Skeletal muscle satellite cell (primary cell): ENCODE results near the gene MBD3. TPM values are rescaled to one million over a fixed set of nuclear protein-coding genes. Genes with fewer than 3 reads are reported as not detected.
"Not testable (repeated sequence)": the region's sequence is repeated elsewhere in the genome, so short reads cannot be mapped to it uniquely, and the experiment has no call there.

ENCODE experiments used
- H3K27me3 ChIP-seq: 2 replicates; pipeline ENCODE4 v1.7.0; 2013; ENCODE audit warnings: low read length; ENCODE audit not compliant: control insufficient read depth, insufficient read depth
- H3K36me3 ChIP-seq: 2 replicates; pipeline ENCODE4 v1.7.0; 2013; ENCODE audit warnings: mild to moderate bottlenecking, control low read depth, low read length; ENCODE audit not compliant: insufficient read depth
- H3K4me1 ChIP-seq: 2 replicates; pipeline ENCODE4 v1.7.0; 2013; ENCODE audit warnings: low read length; ENCODE audit not compliant: control insufficient read depth, insufficient read depth
- H3K4me2 ChIP-seq: 2 replicates; pipeline ENCODE4 v1.7.0; 2013; ENCODE audit warnings: mild to moderate bottlenecking, low read length
- H3K4me3 ChIP-seq: 2 replicates; pipeline ENCODE4 v1.7.0; 2013; ENCODE audit warnings: low read length
- H3K9ac ChIP-seq: 2 replicates; pipeline ENCODE4 v1.7.0; 2013; ENCODE audit warnings: mild to moderate bottlenecking, low read depth, low read length, moderate library complexity
- H3K9me3 ChIP-seq: replicated peaks from 2 replicates; pipeline ENCODE4 v1.7.0; 2013; ENCODE audit warnings: mild to moderate bottlenecking, control low read depth, low read length
- total RNA-seq: library from RNA; depleted of rRNA; stranded (reverse); fragments of >200 nt; gene quantifications from 2 replicates; pipeline ENCODE4 v1.2.3, GENCODE V29; 2012; rRNA removed

The MBD3 gene
- total RNA-seq = 66.2 and 70.0 TPM in 2 replicates

DNA sequence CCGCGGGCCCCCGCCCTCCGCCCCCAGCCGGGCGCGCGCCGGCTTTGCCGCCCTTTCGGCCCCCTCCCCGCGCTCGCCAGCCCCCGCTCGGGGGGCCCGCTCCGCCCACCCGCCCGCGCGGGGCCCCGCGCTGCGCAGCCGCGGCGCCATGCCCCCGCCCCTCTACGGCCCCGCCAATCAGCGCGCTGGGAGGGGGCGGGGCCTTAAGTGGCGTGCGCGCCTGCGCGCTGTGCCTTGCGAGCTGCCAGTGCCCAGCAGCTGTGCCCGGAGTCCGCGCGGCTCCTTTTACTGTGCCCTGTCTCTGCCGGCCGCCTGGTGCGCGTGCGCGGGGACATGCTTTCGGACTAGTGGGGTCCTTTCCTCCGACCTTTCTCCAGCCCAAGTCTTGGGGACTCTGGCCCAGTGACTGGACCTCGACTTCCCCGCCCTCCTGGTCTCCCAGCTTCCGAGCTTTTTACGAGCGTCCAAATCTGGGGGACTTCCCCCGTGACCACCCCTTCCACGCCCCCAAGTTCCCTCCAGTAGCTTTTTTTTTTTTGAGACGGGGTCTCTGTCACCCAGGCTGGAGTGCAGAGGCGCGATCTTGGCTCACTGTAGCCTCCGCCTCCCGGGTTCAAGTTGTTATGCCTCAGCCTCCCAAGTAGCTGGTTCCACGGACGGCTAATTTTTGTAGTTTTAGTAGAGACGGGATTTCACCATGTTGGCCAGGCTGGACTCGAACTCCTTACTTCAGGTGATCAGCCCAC is at the start of gene MBD3:
TSS of gene MBD3 (minus strand) at position 111 of the 746 bp plus-strand sequence. CDS start 234 bp downstream, outside the sequence.
- H3K9ac ChIP-seq = peak within 1 kb of the TSS; percentile 96
- H3K4me2 ChIP-seq = peak within 1 kb of the TSS; percentile 97
- peaks cover 21% of the 10 kb centered on the region for H3K4me1 ChIP-seq
- no peaks in the 10 kb centered on the region for H3K9me3 ChIP-seq
- peaks cover 27% of the 10 kb centered on the region for H3K36me3 ChIP-seq
- no peaks in the 10 kb centered on the region for H3K27me3 ChIP-seq
- peak within 1 kb of the TSS; percentile 81 for H3K4me3 ChIP-seq

DNA sequence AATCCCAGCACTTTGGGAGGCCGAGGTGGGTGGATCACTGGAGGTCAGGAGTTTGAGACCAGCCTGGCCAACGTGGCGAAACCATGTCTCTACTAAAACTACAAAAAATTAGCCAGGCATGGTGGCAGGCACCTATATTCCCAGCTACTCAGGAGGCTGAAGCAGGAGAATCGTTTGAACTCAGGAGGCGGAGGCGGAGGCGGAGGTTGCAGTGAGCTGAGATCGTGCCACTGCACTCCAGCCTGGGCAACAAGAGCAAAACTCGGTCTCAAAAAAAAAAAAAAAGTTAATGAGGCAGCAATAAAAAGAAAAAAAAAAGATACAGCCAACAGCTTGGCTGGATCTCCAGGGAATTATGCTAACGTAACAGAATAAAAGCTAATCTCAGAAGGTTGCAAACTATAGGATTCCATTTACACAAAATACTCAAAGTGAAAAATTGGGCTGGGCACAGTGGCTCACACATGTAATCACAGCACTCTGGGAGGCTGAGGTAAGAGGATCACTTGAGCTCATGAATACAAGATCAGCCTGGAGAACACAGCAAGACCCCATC is 48.3 kb upstream of the MBD3 start:
- not testable (repeated sequence) for H3K9me3 ChIP-seq, H3K27me3 ChIP-seq, H3K4me2 ChIP-seq, H3K4me3 ChIP-seq, H3K4me1 ChIP-seq, H3K9ac ChIP-seq
- H3K36me3 ChIP-seq = peaks cover 59% of the 10 kb centered on the region

- Histone ChIP-seq H3K4me2 (no peak overlapping the region), H3K4me1 (no peaks in the 10 kb centered on the region), H3K9me3 (no peaks in the 10 kb centered on the region), H3K4me3 (no peak overlapping the region), H3K9ac (no peak overlapping the region), H3K27me3 (no peaks in the 10 kb centered on the region), H3K36me3 (peaks cover 57% of the 10 kb centered on the region)
These were observed 43.9 kb upstream of the MBD3 start for GRCh38 chr19:1636325-1637236.

DNA sequence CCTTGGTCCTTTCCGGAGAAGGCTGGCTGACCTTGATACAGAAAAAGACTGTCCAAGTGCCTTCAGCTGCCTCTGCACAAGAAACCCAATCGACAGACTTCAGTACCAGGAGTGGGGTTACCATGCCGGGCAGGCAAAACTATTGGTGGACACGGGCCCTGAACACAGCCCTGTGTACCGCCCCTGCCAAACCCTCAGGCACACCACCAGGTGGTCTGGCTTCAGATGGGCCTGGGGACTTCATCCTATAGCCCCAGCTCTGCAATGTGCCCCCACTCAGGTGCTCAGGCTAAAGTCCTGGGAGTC is 42.2 kb upstream of the MBD3 start:
- H3K4me1 ChIP-seq = no peaks in the 10 kb centered on the region
- H3K27me3 ChIP-seq = no peaks in the 10 kb centered on the region
- no peak overlapping the region for H3K4me2 ChIP-seq
- no peak overlapping the region for H3K9ac ChIP-seq
- no peak overlapping the region for H3K4me3 ChIP-seq
- H3K36me3 ChIP-seq = peaks cover 51% of the 10 kb centered on the region
- H3K9me3 ChIP-seq = no peaks in the 10 kb centered on the region

- no peak overlapping the region for H3K4me2 ChIP-seq
- H3K9me3 ChIP-seq = no peaks in the 10 kb centered on the region
- H3K4me3 ChIP-seq = no peak overlapping the region
- H3K27me3 ChIP-seq = no peaks in the 10 kb centered on the region
- H3K36me3 ChIP-seq = peaks cover 46% of the 10 kb centered on the region
- no peak overlapping the region for H3K9ac ChIP-seq
- no peaks in the 10 kb centered on the region for H3K4me1 ChIP-seq
These were observed 41.7 kb upstream of the MBD3 start for GRCh38 chr19:1634242-1634937.

DNA sequence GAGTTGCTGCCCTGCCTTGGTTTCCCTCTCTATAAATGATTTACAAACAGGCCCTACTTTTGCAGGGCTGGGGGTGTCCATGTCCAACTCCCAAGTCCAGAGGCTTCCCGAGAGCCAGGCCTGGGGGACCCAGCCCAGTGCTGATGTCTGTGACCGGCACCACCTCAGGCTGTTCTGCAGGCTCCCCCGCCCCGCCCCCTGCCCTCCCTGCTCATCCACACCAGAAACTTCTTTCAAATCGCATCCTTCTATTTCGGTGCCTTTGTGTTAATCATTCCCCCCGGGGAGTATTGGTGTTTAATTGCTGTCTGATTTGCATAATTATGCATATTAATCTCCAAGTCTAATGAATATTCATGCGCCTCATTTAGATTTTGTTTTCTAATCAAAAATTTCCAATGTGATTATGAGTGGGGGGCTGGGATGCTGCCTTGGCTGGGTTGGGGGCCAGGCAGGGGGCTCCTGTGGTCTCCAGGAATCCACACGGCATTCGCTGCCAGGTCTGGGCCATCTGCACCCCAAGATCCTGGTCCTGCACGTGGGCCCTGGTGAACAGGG is 40.7 kb upstream of the MBD3 start:
- no peak overlapping the region for H3K9ac ChIP-seq
- H3K4me3 ChIP-seq = no peak overlapping the region
- H3K27me3 ChIP-seq = no peaks in the 10 kb centered on the region
- no peaks in the 10 kb centered on the region for H3K9me3 ChIP-seq
- H3K4me1 ChIP-seq = no peaks in the 10 kb centered on the region
- no peak overlapping the region for H3K4me2 ChIP-seq
- peaks cover 38% of the 10 kb centered on the region for H3K36me3 ChIP-seq

DNA sequence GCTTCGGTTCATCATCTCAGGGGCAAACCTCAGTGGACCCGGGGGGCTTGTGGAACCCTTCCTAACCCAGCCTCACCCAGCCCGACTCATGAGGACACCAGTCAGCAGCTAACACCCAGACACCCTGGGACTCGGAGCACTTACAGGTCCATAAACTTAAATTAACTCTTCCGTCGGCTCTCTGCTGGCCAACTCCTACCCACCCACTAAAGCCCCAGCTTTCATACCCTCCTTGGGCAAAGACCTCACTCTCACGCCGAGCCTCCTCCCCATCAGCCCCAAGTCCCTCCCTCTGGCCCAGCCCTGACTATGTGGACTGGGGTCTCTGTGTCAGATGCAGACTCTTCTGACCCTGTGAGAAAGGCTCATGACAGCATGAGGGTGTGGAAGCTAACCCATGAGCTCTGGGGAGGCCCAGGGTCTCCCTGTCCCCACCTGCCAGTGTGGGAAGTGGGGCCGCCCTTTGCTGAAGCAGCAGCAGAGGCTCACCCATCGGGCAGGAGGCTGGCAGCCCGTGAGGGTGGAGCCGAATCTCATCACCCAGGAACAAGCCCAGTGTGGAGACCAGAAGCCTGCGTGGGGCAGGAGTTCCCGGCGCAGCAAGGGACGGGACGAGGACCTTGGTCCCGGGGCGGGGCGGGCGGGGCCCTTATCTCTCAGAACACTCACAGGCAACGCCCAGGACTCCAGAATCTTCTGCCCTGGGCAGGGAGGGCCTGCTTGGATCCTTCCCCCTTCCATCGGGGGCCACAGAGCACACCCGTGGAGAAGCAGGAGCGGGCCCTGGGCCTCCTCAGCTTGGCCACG is 40.0 kb upstream of the MBD3 start:
- Histone ChIP-seq H3K9ac (no peak overlapping the region), H3K4me1 (no peaks in the 10 kb centered on the region), H3K4me2 (no peak overlapping the region), H3K9me3 (no peaks in the 10 kb centered on the region), H3K27me3 (no peaks in the 10 kb centered on the region), H3K36me3 (peaks cover 32% of the 10 kb centered on the region), H3K4me3 (no peak overlapping the region)

GRCh38 chr19:1631557-1632100 is 39.0 kb upstream of the MBD3 start:
- Histone ChIP-seq H3K9ac (no peak overlapping the region), H3K27me3 (no peaks in the 10 kb centered on the region), H3K4me3 (no peak overlapping the region), H3K9me3 (no peaks in the 10 kb centered on the region), H3K4me2 (no peak overlapping the region), H3K4me1 (no peaks in the 10 kb centered on the region), H3K36me3 (peaks cover 32% of the 10 kb centered on the region)

DNA sequence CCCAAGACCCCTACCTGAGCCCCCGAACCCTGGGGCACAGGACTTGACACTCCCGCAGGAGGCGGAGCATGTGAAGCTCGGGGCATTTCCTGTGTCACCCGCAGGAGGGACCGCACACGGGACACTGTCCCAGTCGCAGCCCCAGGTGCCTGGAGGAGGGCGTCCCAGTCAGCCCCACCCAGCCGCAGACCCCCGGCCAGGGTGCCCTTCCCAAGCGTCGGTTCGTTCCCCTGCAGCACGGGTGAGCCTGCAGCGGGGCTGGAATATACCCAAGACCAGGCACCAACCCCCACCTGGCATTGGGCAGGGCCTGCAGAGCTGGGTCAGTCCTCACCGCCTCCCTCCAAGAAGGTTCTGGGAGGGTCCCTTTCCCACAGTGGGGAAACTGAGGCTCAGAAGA is 38.1 kb upstream of the MBD3 start:
- Histone ChIP-seq H3K4me3 (no peak overlapping the region), H3K4me1 (no peaks in the 10 kb centered on the region), H3K27me3 (no peaks in the 10 kb centered on the region), H3K36me3 (peaks cover 33% of the 10 kb centered on the region), H3K4me2 (no peak overlapping the region), H3K9me3 (no peaks in the 10 kb centered on the region), H3K9ac (no peak overlapping the region)

GRCh38 chr19:1630012-1630411 is 37.3 kb upstream of the MBD3 start:
- Histone ChIP-seq H3K4me2 (no peak overlapping the region), H3K36me3 (peaks cover 35% of the 10 kb centered on the region), H3K27me3 (no peaks in the 10 kb centered on the region), H3K9ac (no peak overlapping the region), H3K4me3 (no peak overlapping the region), H3K4me1 (no peaks in the 10 kb centered on the region), H3K9me3 (no peaks in the 10 kb centered on the region)
